Neuronal stem cell (in vitro differentiated cells): ENCODE measurements around the gene VGLL4.

ENCODE experiments used
- DNase-seq: peaks from one replicate; pipeline ENCODE4 v3.0.0-alpha.2; 2013; ENCODE audit warnings: low spot score
- H2AFZ ChIP-seq: one replicate; pipeline ENCODE4 v1.6.1; 2013; ENCODE audit warnings: mild to moderate bottlenecking, low read length, inconsistent platforms
- H2AK5ac ChIP-seq: 2 replicates; pipeline ENCODE4 v1.6.1; 2013; ENCODE audit warnings: low read depth, mild to moderate bottlenecking, inconsistent platforms, low read length, moderate library complexity, mixed read lengths
- H2BK120ac ChIP-seq: 2 replicates; pipeline ENCODE4 v1.6.1; 2013; ENCODE audit warnings: low read depth, mild to moderate bottlenecking, inconsistent platforms, low read length, moderate library complexity, mixed read lengths
- H2BK12ac ChIP-seq: one replicate; pipeline ENCODE4 v1.6.1; 2013; ENCODE audit warnings: low read length, inconsistent platforms
- H2BK15ac ChIP-seq: 2 replicates; pipeline ENCODE4 v1.6.1; 2013; ENCODE audit warnings: mild to moderate bottlenecking, low read length, inconsistent platforms, mixed read lengths
- H2BK5ac ChIP-seq: one replicate; pipeline ENCODE4 v1.6.1; 2013; ENCODE audit warnings: inconsistent platforms, mild to moderate bottlenecking, low read length, moderate library complexity
- H3K14ac ChIP-seq: one replicate; pipeline ENCODE4 v1.6.1; 2013; ENCODE audit warnings: low read length, inconsistent platforms
- H3K18ac ChIP-seq: 2 replicates; pipeline ENCODE4 v1.6.1; 2013; ENCODE audit warnings: low read length, inconsistent platforms
- H3K23ac ChIP-seq: 2 replicates; pipeline ENCODE4 v1.6.1; 2013; ENCODE audit warnings: low read depth, mild to moderate bottlenecking, mixed read lengths, low read length, inconsistent platforms; ENCODE audit not compliant: poor library complexity
- H3K27ac ChIP-seq: replicated peaks from 3 replicates; pipeline ENCODE4 v1.5.1; 2013; ENCODE audit warnings: low read length, inconsistent platforms
- H3K27me3 ChIP-seq, 3 experiments: 2 replicates each; pipeline ENCODE4 v1.6.1; 2013; ENCODE audit warnings: low read length in 3 of 3, mild to moderate bottlenecking in 2 of 3, inconsistent platforms in 1 of 3, low read depth in 1 of 3, mixed read lengths in 1 of 3, moderate library complexity in 1 of 3; ENCODE audit not compliant: control insufficient read depth in 3 of 3, insufficient read depth in 3 of 3
- H3K36me3 ChIP-seq, 2 donors: replicated peaks in 1 of 2; 2 replicates each; pipeline ENCODE4 v1.6.1; 2013; ENCODE audit warnings: low read length in 2 of 2; ENCODE audit not compliant: control insufficient read depth in 2 of 2, insufficient read depth in 2 of 2
- H3K4ac ChIP-seq: 2 replicates; pipeline ENCODE4 v1.6.1; 2013; ENCODE audit warnings: inconsistent platforms, mild to moderate bottlenecking, low read length, moderate library complexity
- H3K4me1 ChIP-seq, 2 donors: 1 replicate in 1 of 2; 2 replicates in 1 of 2; pipeline ENCODE4 v1.6.1; 2013; ENCODE audit warnings: low read length in 2 of 2, low read depth in 1 of 2; ENCODE audit not compliant: control insufficient read depth in 2 of 2, insufficient read depth in 1 of 2
- H3K4me2 ChIP-seq: one replicate; pipeline ENCODE4 v1.6.1; 2013; ENCODE audit warnings: mild to moderate bottlenecking, low read length, inconsistent platforms; ENCODE audit not compliant: insufficient read depth, poor library complexity, severe bottlenecking
- H3K4me3 ChIP-seq, 2 donors: 2 replicates each; pipeline ENCODE4 v1.5.1; 2013; ENCODE audit warnings: low read length in 2 of 2, mild to moderate bottlenecking in 2 of 2, inconsistent platforms in 1 of 2, moderate library complexity in 1 of 2
- H3K79me1 ChIP-seq: one replicate; pipeline ENCODE4 v1.6.1; 2013; ENCODE audit warnings: low read depth, mild to moderate bottlenecking, inconsistent platforms, low read length, moderate library complexity
- H3K9ac ChIP-seq: one replicate; pipeline ENCODE4 v1.6.1; 2013; ENCODE audit warnings: mild to moderate bottlenecking, low read depth, low read length, inconsistent platforms; ENCODE audit not compliant: poor library complexity
- H3K9me3 ChIP-seq, 2 donors: replicated peaks in 1 of 2; 2 replicates each; pipeline versions ENCODE3 to v1.6.1; 2013; ENCODE audit warnings: low read length in 2 of 2, mild to moderate bottlenecking in 2 of 2, inconsistent platforms in 1 of 2, low read depth in 1 of 2, mixed read lengths in 1 of 2, moderate library complexity in 1 of 2; ENCODE audit not compliant: control insufficient read depth in 2 of 2, insufficient read depth in 1 of 2
- H4K8ac ChIP-seq: one replicate; pipeline ENCODE4 v1.6.1; 2013; ENCODE audit warnings: low read depth, mild to moderate bottlenecking, inconsistent platforms, low read length, moderate library complexity
- H4K91ac ChIP-seq: one replicate; pipeline ENCODE4 v1.6.1; 2013; ENCODE audit warnings: low read length, low read depth, mild to moderate bottlenecking, inconsistent platforms; ENCODE audit not compliant: poor library complexity
- WGBS, 2 donors: extraction: QIAGEN DNeasy Blood & Tissue Kit; methylation state at CpG; one replicate each; pipeline ENCODE4 v1.1.7; 2013; ENCODE audit warnings: missing lambda C conversion rate in 2 of 2, mixed read lengths in 1 of 2; ENCODE audit not compliant: insufficient read length in 2 of 2, insufficient replicate concordance in 1 of 2; ENCODE audit errors: extremely low coverage in 2 of 2; 5-methylcytosine and 5-hydroxymethylcytosine counted together

The VGLL4 gene

DNA sequence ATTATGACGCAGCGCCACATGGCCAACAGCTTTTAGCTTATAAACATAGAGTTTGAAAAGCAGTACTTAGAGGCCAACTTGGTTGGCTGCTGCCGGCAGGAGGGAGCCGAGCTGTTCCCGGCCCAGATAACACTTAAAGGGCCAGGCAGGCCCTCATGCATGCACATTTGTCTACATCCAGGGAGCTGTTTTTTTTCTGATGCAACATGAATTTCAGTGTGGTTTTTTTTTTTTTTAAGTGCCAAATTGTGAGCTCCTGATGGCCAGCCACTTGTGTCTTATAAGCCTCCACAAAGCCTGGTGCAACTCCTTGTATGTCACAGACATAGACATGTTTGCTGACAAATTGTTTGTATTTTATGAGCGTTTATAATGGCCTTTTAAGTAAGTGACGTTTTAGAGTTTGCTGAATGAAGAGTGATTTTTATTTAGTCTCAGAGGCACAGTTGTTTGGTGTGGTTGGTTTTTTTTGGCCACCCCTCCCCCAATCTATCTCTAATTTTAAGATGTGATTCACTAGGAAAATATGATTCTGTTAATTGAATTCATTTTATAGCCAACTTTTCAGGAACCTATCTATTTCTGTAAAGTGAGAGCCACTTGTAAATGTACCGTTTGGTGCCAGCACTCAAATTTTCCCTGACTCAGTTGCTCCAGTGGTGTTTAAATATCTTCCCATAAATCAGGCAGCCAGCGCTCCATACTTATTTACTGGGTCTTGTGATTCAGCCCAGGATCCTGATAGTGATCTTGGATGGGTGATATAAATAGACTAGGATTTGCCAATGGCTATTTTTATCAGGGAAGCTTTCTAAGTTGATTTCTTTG, 134.3 kb downstream of the VGLL4 start:
- Histone ChIP-seq H3K4me3 (no peak overlapping the region), H2BK12ac (no peak overlapping the region), H3K4ac (no peak overlapping the region), H3K36me3 (no peaks in the 10 kb centered on the region), H3K27me3 (no peaks in the 10 kb centered on the region), H4K8ac (no peak overlapping the region), H3K79me1 (no peaks in the 10 kb centered on the region), H4K91ac (no peak overlapping the region), H3K27ac (peak overlapping the region; percentile 61), H3K4me1 (peaks cover 12 to 21% of the 10 kb centered on the region in 2 donors), H3K9me3 (no peaks in the 10 kb centered on the region), H2BK120ac (no peak overlapping the region), H3K23ac (no peak overlapping the region), H3K18ac (no peak overlapping the region), H3K4me2 (no peak overlapping the region), H3K9ac (no peak overlapping the region), H2AK5ac (no peak overlapping the region), H2BK5ac (no peak overlapping the region), H3K14ac (no peak overlapping the region), H2AFZ (peak overlapping the region; percentile 66), H2BK15ac (no peak overlapping the region)
- no CpG with 5 or more reads among the region's 9 CpGs for WGBS, 2 donors
- DNase-seq, result no peak

DNA sequence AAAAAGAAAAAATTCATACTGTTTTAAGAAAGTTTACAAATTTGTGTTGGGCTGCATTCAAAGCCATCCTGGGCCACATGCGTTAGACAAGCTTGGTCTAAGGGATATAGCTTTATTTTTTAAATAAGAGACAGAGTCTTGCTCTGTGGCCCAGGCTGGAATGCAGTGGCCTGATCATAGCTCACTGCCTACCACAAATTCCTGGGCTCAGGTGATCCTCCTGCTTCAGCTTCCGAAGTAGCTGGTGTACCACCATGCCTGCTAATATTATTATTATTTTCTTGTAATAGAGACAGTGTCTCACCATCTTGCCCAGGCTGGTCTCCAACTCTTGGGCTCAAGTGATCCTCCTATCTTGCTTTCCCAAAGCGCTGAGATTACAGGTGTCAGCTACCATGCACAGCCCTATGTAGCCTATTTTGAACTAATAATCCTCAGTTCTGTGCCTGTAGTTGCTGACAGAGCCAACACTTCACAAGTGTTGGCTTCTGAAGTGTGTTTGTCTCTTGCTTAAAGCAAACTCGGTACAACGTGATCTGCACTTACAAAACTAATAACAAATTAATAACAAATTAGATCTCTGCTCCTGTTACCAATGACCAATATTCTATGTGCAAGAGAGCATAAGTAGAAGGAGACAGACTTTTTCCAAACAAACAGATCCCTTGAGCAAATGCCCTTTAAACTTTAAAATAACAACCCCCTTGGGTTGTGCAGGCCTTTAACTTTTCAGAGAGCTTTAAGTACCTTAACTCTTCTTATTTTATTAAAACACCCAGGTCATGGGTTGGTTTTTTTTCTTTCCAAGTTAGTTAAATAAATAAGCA, 135.2 kb downstream of the VGLL4 start:
- H2AK5ac ChIP-seq, result no peak overlapping the region
- H3K14ac ChIP-seq, result no peak overlapping the region
- no peak overlapping the region for H2BK12ac ChIP-seq
- no peaks in the 10 kb centered on the region for H3K79me1 ChIP-seq
- no peak overlapping the region for H3K27ac ChIP-seq
- H3K18ac ChIP-seq, result no peak overlapping the region
- H2BK120ac ChIP-seq, result no peak overlapping the region
- no peaks in the 10 kb centered on the region for H3K27me3 ChIP-seq
- H3K36me3 ChIP-seq, result no peaks in the 10 kb centered on the region
- no CpG with 5 or more reads among the region's 5 CpGs for WGBS, 2 donors
- H3K9ac ChIP-seq, result no peak overlapping the region
- peaks cover 12 to 21% of the 10 kb centered on the region in 2 donors for H3K4me1 ChIP-seq
- peak overlapping the region; percentile 66 for H2AFZ ChIP-seq
- H4K8ac ChIP-seq, result no peak overlapping the region
- H3K23ac ChIP-seq, result no peak overlapping the region
- H3K9me3 ChIP-seq, result no peaks in the 10 kb centered on the region
- no peak overlapping the region for H4K91ac ChIP-seq
- H3K4me3 ChIP-seq, result no peak overlapping the region
- DNase-seq, result no peak
- H3K4ac ChIP-seq, result no peak overlapping the region
- H3K4me2 ChIP-seq, result no peak overlapping the region
- no peak overlapping the region for H2BK15ac ChIP-seq
- no peak overlapping the region for H2BK5ac ChIP-seq

DNA sequence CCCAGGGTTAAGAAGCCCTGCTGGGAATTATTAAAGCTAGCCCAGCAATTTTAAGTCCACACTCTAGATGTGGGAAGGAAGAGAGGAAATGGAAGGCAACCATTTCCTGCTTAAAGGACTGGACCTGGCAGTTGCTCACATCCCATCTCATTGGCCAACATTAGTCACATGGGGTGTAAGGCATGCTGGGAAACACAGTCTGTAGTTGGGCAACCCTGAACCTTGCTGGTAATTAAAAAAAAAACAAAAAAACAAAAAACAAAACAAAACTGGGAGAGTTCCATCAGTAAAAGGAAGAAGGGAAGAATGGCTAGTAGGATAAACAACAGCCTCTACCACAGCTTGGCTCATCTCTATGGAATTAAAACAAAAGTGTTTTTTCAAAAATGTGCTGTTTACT, 136.0 kb downstream of the VGLL4 start:
- Histone ChIP-seq H2BK5ac (no peak overlapping the region), H2BK15ac (no peak overlapping the region), H3K4me1 (peaks cover 12 to 21% of the 10 kb centered on the region in 2 donors), H3K79me1 (no peaks in the 10 kb centered on the region), H3K23ac (no peak overlapping the region), H3K27ac (no peak overlapping the region), H3K4me2 (no peak overlapping the region), H3K9ac (no peak overlapping the region), H3K36me3 (no peaks in the 10 kb centered on the region), H4K8ac (no peak overlapping the region), H2AFZ (no peak overlapping the region), H3K4me3 (no peak overlapping the region), H2AK5ac (no peak overlapping the region), H4K91ac (no peak overlapping the region), H3K14ac (no peak overlapping the region), H2BK120ac (no peak overlapping the region), H3K27me3 (no peaks in the 10 kb centered on the region), H3K9me3 (no peaks in the 10 kb centered on the region), H3K4ac (no peak overlapping the region), H3K18ac (no peak overlapping the region), H2BK12ac (no peak overlapping the region)
- DNase-seq, result no peak
